SK-N-MC (cell line): ENCODE data around the gene CD200R1L.

Experiments
- EZH2 ChIP-seq: fragments of 200-600 bp; sonication (generic); IDR thresholded peaks from one replicate; pipeline ENCODE4 v1.6.1; 2017; ENCODE audit warnings: antibody characterized with exemption
- POLR2AphosphoS5 ChIP-seq: IDR thresholded peaks from 2 replicates; pipeline ENCODE4 v1.6.1; 2012; ENCODE audit warnings: mild to moderate bottlenecking, low read depth, low read length, borderline replicate concordance

DNA sequence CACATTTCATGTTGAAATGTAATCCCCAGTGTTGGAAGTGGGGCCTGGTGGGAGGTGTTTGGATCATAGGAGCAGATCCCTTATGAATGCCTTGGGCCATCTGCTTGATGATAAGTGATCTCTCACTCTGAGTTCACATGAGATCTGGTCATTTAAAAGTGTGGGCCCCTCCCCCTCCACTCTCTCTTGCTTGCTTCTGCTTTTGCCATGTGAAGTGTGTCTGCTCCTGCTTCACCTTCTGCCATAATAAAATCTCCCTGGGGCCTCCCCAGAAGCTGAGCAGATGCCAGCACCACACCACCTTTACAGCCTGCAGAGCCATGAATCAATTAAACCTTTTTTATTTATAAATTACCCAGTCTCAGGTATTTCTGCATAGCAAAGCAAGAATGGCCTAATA is 14.2 kb upstream of the CD200R1L start:
- TF ChIP-seq EZH2 (no peak), POLR2AphosphoS5 (no peak)
